Right cardiac atrium (tissue), 5 donors: Measurements from ENCODE around the gene DAB1. TPM values are rescaled to one million over a fixed set of nuclear protein-coding genes. Genes with fewer than 3 reads are reported as not detected.

ENCODE experiments used
- ATAC-seq, 2 donors: fragments of 200-7000 bp; cut with Tn5 transposase; one replicate each; pipeline versions ENCODE4 v1.8.0 to v1.9.1; 2020; ENCODE audit warnings: moderate library complexity in 2 of 2, mild to moderate bottlenecking in 1 of 2
- DNase-seq, 3 donors: peaks; one replicate each; pipeline ENCODE4 v3.0.0-alpha.2; 2020
- H3K27ac ChIP-seq: one replicate; pipeline ENCODE4 v1.5.1; 2013; ENCODE audit warnings: mild to moderate bottlenecking, low read length, control low read depth, moderate library complexity
- H3K27me3 ChIP-seq: one replicate; pipeline ENCODE4 v1.6.1; 2013; ENCODE audit not compliant: control insufficient read depth, insufficient read depth
- H3K4me1 ChIP-seq: one replicate; pipeline ENCODE4 v1.6.1; 2013; ENCODE audit warnings: low read length; ENCODE audit not compliant: control insufficient read depth, insufficient read depth
- H3K4me3 ChIP-seq: one replicate; pipeline ENCODE4 v1.5.1; 2013; ENCODE audit warnings: low read length, control low read depth
- H3K9me3 ChIP-seq: one replicate; pipeline ENCODE4 v1.6.1; 2013; ENCODE audit warnings: low read length; ENCODE audit not compliant: control insufficient read depth
- WGBS: extraction: QIAGEN DNeasy Blood & Tissue Kit; methylation state at CpG from one replicate; pipeline ENCODE4 v1.1.7; 2013; 5-methylcytosine and 5-hydroxymethylcytosine counted together
- intact Hi-C, 4 donors: fragments of 100-400 bp; cut with DNase I; formaldehyde crosslinking; loops; one replicate each; pipeline versions ENCODE4 v1.11.0 to v1.14.0; 2022 to 2023
- polyA plus RNA-seq: library from polyadenylated mRNA; stranded (reverse); fragments of 200-250 nt; gene quantifications from one replicate; pipeline ENCODE4 v1.2.3, GENCODE V29; 2013
- total RNA-seq, 4 donors: library from RNA; stranded (reverse); fragmentation: NEBNext Ultra II Directional; extraction: Animal tissue kit (Norgen Biotek cat#: 25700); gene quantifications; one replicate each; pipeline ENCODE4 v1.2.1, GENCODE V29; 2021
- donor health status: healthy with polysubstance abuse.
- donor health status: DM: no; HTN: yes; CAD: no.
- donor health status: DM: no; HTN: no; CAD: no.
- donor health status: DM: no; HTN: yes; CAD: no; lungs with severe emphysema.
- donor health status: DM: yes; HTN: yes; CAD: no.

Gene DAB1
- total and polyA plus RNA-seq, 5 donors, result 2.5 to 10.8 (median 8.7) TPM

- Histone ChIP-seq H3K27ac (no peak overlapping the region), H3K9me3 (no peaks in the 10 kb centered on the region), H3K27me3 (no peaks in the 10 kb centered on the region), H3K4me3 (no peak overlapping the region), H3K4me1 (no peaks in the 10 kb centered on the region)
- no peak for DNase-seq
- ATAC-seq, result no peak
- WGBS, result 95% methylated on average over 1 of the region's 1 CpG
- intact Hi-C loops, result no loop called here
Observed at GRCh38 chr1:57134803-57135202, 289.1 kb downstream of the DAB1 start.

DNA sequence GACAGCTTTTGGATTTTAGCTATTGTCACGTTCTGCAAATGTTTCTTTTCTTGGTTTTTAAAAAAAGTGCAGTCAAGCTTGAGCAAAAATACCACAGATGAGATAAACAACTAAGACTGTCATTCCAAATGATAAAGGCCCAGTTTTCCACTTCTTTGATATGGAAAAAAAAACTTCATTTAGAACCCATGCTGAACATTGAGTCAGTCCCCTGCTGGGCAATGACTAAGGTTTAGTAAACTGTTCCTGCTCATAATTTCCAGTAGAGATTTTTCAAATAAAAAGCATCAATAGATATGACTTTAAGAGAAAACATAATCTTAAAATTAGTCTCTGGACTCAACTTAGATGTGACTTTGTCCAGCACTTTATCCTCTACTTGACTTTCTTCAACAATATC, 290.2 kb downstream of the DAB1 start:
- Histone ChIP-seq H3K9me3 (no peaks in the 10 kb centered on the region), H3K27me3 (no peaks in the 10 kb centered on the region), H3K4me3 (no peak overlapping the region), H3K27ac (no peak overlapping the region), H3K4me1 (no peaks in the 10 kb centered on the region)
- no peak for ATAC-seq
- intact Hi-C loops, result no loop called here
- 34% methylated on average over 1 of the region's 1 CpG for WGBS
- DNase-seq, result no peak

DNA sequence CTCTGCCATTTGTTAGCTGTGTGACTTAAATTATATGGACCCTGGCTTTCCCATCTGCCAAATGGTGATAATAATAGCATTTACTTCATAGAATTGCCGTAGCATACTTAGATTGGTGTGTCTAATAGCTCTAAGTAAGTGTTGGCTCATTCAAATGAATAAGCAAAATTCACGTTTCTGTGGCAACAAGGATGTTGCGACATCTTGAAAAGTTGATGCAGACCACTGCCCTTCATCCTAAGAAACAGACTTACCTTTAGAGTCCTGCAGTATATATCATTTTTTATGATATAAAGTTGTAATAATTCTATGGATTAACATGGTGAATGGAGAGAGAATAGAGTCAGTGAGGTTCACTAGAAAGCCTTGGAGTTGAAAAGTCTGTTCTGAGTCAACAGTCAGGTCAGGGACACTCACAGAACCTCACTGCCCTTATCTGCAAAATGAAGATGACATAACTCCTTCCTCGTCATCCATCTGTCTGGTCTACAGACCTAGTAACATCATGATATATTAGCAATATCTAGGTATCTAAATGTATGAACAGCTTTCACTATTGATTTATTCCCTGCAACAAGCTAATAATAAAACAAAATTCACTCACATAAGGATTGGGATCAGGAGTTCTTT, 290.8 kb downstream of the DAB1 start:
- DNase-seq (no peak), ATAC-seq (no peak)
- Histone ChIP-seq H3K27ac (no peak overlapping the region), H3K4me1 (no peaks in the 10 kb centered on the region), H3K4me3 (no peak overlapping the region), H3K9me3 (no peaks in the 10 kb centered on the region), H3K27me3 (no peaks in the 10 kb centered on the region)
- intact Hi-C loops, result no loop called here
- 57% methylated on average over 4 of the region's 4 CpGs for WGBS

GRCh38 chr1:57131701-57132394, 292.0 kb downstream of the DAB1 start:
- Histone ChIP-seq H3K27ac (peak overlapping the region; percentile 30), H3K9me3 (no peaks in the 10 kb centered on the region), H3K27me3 (no peaks in the 10 kb centered on the region), H3K4me3 (no peak overlapping the region), H3K4me1 (no peaks in the 10 kb centered on the region)
- WGBS, result 56% methylated on average over 3 of the region's 3 CpGs
- intact Hi-C loops, result no loop called here
- DNase-seq, result no peak
- ATAC-seq, result peak; percentile 79 to 80

GRCh38 chr1:57131257-57131656, 292.6 kb downstream of the DAB1 start:
- no peak overlapping the region for H3K4me3 ChIP-seq
- DNase-seq, result no peak
- no peaks in the 10 kb centered on the region for H3K9me3 ChIP-seq
- peak; percentile 59 to 69 for ATAC-seq
- intact Hi-C loops, result no loop called here
- H3K27ac ChIP-seq, result no peak overlapping the region
- H3K27me3 ChIP-seq, result no peaks in the 10 kb centered on the region
- 30% methylated on average over 1 of the region's 1 CpG for WGBS
- no peaks in the 10 kb centered on the region for H3K4me1 ChIP-seq

- H3K4me1 ChIP-seq, result no peaks in the 10 kb centered on the region
- no peak for ATAC-seq
- 94% methylated on average over 4 of the region's 4 CpGs for WGBS
- no peak for DNase-seq
- no peaks in the 10 kb centered on the region for H3K27me3 ChIP-seq
- H3K4me3 ChIP-seq, result no peak overlapping the region
- no peak overlapping the region for H3K27ac ChIP-seq
- intact Hi-C loops, result no loop called here
- H3K9me3 ChIP-seq, result no peaks in the 10 kb centered on the region
Observed at GRCh38 chr1:57129865-57130264, 294.0 kb downstream of the DAB1 start.

DNA sequence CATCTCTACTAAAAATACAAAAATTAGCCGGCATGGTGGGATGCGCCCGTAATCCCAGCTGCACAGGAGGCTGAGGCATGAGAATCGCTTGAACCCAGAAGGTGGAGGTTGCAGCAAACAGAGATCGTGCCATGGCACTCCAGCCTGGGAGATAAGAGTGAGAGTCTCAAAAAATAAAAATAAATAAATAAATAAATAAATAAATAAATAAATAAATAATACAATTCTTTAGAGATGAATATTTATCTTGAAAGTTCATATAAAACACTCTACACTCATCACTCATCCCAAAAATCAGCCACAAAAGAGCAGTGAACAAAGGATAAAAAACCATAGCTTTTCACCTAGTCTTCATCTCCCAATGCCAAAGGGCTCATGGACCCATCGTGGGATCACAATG, 295.9 kb downstream of the DAB1 start:
- H3K27ac ChIP-seq, result no peak overlapping the region
- intact Hi-C loops, result no loop called here
- no peaks in the 10 kb centered on the region for H3K27me3 ChIP-seq
- no peak overlapping the region for H3K4me3 ChIP-seq
- WGBS, result 94% methylated on average over 6 of the region's 6 CpGs
- ATAC-seq (no peak), DNase-seq (no peak)
- H3K4me1 ChIP-seq, result no peaks in the 10 kb centered on the region
- no peaks in the 10 kb centered on the region for H3K9me3 ChIP-seq

DNA sequence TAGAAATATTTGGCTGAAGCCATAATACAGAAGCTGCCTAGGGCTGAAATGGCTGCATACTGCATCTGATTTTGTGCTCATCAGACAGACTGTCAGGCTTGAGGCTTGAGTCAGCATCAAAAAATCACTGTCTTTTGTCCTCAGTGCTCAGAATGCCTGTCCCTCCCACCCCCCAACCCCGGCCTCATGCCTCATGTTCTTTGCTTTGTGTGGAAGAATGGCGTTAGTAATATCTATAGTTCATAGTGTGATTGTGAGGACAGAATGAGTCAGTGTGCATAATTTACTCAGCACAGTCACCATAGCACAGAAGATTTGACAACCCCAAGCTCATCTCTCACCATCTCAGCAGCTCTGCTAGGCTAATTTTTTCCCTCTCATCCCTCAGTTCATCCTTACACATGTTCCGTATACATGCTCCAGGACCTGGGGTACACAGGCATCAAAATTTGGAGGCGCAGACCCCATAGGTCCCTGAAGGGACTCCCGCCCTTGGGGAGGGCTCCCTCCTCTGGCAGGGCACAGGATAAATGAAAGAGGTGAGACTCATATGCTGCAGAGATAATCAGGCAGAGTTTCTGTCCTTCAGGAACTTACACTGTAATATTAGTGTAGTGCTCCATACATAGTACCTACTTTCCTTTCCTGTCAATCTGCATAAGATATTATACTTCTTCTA, 299.0 kb downstream of the DAB1 start:
- ATAC-seq, result no peak
- intact Hi-C loops, result no loop called here
- Histone ChIP-seq H3K27me3 (no peaks in the 10 kb centered on the region), H3K27ac (no peak overlapping the region), H3K4me1 (no peaks in the 10 kb centered on the region), H3K9me3 (no peaks in the 10 kb centered on the region), H3K4me3 (no peak overlapping the region)
- no peak for DNase-seq
- 81% methylated on average over 5 of the region's 5 CpGs for WGBS

DNA sequence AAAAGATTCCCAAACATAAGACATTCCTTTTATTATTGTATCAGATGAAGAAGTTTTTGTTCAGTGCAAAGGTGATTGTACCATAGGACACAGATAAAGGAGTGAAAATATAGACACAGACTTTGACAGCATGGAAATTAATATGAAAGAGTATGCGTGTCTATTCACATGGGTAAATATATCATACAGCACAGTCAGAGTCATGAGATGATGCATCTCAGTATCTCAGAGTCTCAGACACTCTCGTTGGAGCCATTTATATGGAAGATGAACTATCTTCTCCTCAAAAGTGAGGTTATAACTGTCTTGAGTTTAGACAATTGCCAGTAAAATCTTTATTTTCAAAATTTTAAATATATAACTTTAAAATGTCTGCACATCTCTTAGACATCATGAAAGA, 299.7 kb downstream of the DAB1 start:
- no peak for ATAC-seq
- intact Hi-C loops, result no loop called here
- no peak for DNase-seq
- Histone ChIP-seq H3K27me3 (no peaks in the 10 kb centered on the region), H3K9me3 (no peaks in the 10 kb centered on the region), H3K4me3 (no peak overlapping the region), H3K27ac (no peak overlapping the region), H3K4me1 (no peaks in the 10 kb centered on the region)
- WGBS, result 79% methylated on average over 2 of the region's 2 CpGs

DNA sequence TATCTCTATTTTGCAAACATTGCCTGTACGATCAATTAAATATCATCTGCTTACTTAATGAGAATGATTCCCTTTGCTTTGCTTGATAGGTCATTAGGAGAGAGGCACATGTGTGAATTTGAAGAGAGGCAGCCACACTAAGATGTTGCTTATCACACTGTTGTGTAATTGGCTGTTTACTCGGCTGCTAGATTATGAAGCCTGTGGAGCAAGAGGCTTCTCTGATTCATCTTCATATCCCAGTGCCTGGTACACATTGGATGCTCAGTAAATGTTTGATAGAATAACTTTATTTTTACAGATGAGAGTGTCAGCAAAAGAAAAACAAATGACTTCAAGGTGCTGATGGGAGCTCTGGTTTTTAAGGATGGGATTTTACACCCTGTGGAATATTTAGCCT, 301.8 kb downstream of the DAB1 start:
- DNase-seq, result no peak
- 66% methylated on average over 2 of the region's 2 CpGs for WGBS

DNA sequence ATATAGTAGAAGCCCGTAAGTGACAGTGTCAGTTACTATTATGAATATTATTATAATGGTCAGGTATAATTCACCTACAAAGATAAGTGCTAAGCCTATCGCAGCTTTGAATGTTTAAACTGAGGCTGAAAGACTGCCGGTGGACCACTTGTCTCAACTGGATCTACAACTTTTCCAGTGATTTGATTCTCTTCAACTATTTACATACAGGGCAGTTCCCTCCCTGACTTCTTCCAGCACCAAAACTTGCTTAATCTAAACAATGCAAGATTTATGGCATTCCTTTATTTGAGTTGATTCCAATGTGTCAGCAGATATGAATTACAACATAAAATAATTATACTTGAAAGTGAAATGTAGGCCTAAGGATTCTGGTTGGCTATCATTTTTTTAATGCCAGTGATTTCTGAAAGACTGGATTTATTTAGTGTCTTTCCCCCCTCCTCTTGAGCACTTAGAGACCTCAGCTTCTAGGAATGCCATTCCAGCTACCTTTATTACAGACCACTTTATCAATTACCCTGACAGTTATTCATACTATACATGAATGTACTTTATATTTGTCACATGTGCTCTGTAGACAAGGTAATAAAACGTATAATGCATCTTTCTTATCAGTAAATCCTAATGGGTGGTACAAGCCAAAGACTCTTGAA, 304.8 kb downstream of the DAB1 start:
- intact Hi-C loops, result no loop called here
- H3K9me3 ChIP-seq, result no peaks in the 10 kb centered on the region
- H3K4me1 ChIP-seq, result no peaks in the 10 kb centered on the region
- DNase-seq (no peak), ATAC-seq (no peak)
- H3K4me3 ChIP-seq, result no peak overlapping the region
- no peak overlapping the region for H3K27ac ChIP-seq
- no peaks in the 10 kb centered on the region for H3K27me3 ChIP-seq
- 55% methylated on average over 4 of the region's 4 CpGs for WGBS

More for the DNA sequence above, 301.8 kb downstream of the DAB1 start:
- H3K27me3 ChIP-seq, result no peaks in the 10 kb centered on the region
- no peak for ATAC-seq
- H3K9me3 ChIP-seq, result no peaks in the 10 kb centered on the region
- H3K4me1 ChIP-seq, result no peaks in the 10 kb centered on the region
- H3K27ac ChIP-seq, result no peak overlapping the region
- intact Hi-C loops, result no loop called here
- H3K4me3 ChIP-seq, result no peak overlapping the region
